ENCODE measurements around the gene PISD.

PISD gene

GRCh38 chr22:31572939-31573338 lies 89.1 kb downstream of the PISD start:
- no peak for DNase-seq (ENCODE audit: low read depth)

GRCh38 chr22:31569126-31569525 lies 92.9 kb downstream of the PISD start:
- no peak for DNase-seq (ENCODE audit: low read depth)
